Neuronal stem cell (in vitro differentiated cells): ENCODE results near the gene HBP1.
"Not testable (repeated sequence)": the region's sequence is repeated elsewhere in the genome, so short reads cannot be mapped to it uniquely, and the experiment has no call there.

Source experiments
- DNase-seq: peaks from one replicate; pipeline ENCODE4 v3.0.0-alpha.2; 2013; ENCODE audit warnings: low spot score
- H2AFZ ChIP-seq: one replicate; pipeline ENCODE4 v1.6.1; 2013; ENCODE audit warnings: mild to moderate bottlenecking, low read length, inconsistent platforms
- H2AK5ac ChIP-seq: 2 replicates; pipeline ENCODE4 v1.6.1; 2013; ENCODE audit warnings: low read depth, mild to moderate bottlenecking, inconsistent platforms, low read length, moderate library complexity, mixed read lengths
- H2BK120ac ChIP-seq: 2 replicates; pipeline ENCODE4 v1.6.1; 2013; ENCODE audit warnings: low read depth, mild to moderate bottlenecking, inconsistent platforms, low read length, moderate library complexity, mixed read lengths
- H2BK12ac ChIP-seq: one replicate; pipeline ENCODE4 v1.6.1; 2013; ENCODE audit warnings: low read length, inconsistent platforms
- H2BK15ac ChIP-seq: 2 replicates; pipeline ENCODE4 v1.6.1; 2013; ENCODE audit warnings: mild to moderate bottlenecking, low read length, inconsistent platforms, mixed read lengths
- H2BK5ac ChIP-seq: one replicate; pipeline ENCODE4 v1.6.1; 2013; ENCODE audit warnings: inconsistent platforms, mild to moderate bottlenecking, low read length, moderate library complexity
- H3K14ac ChIP-seq: one replicate; pipeline ENCODE4 v1.6.1; 2013; ENCODE audit warnings: low read length, inconsistent platforms
- H3K18ac ChIP-seq: 2 replicates; pipeline ENCODE4 v1.6.1; 2013; ENCODE audit warnings: low read length, inconsistent platforms
- H3K23ac ChIP-seq: 2 replicates; pipeline ENCODE4 v1.6.1; 2013; ENCODE audit warnings: low read depth, mild to moderate bottlenecking, mixed read lengths, low read length, inconsistent platforms; ENCODE audit not compliant: poor library complexity
- H3K27ac ChIP-seq: replicated peaks from 3 replicates; pipeline ENCODE4 v1.5.1; 2013; ENCODE audit warnings: low read length, inconsistent platforms
- H3K27me3 ChIP-seq, 3 experiments: 2 replicates each; pipeline ENCODE4 v1.6.1; 2013; ENCODE audit warnings: low read length in 3 of 3, mild to moderate bottlenecking in 2 of 3, inconsistent platforms in 1 of 3, low read depth in 1 of 3, mixed read lengths in 1 of 3, moderate library complexity in 1 of 3; ENCODE audit not compliant: control insufficient read depth in 3 of 3, insufficient read depth in 3 of 3
- H3K36me3 ChIP-seq, 2 donors: replicated peaks in 1 of 2; 2 replicates each; pipeline ENCODE4 v1.6.1; 2013; ENCODE audit warnings: low read length in 2 of 2; ENCODE audit not compliant: control insufficient read depth in 2 of 2, insufficient read depth in 2 of 2
- H3K4ac ChIP-seq: 2 replicates; pipeline ENCODE4 v1.6.1; 2013; ENCODE audit warnings: inconsistent platforms, mild to moderate bottlenecking, low read length, moderate library complexity
- H3K4me1 ChIP-seq, 2 donors: 1 replicate in 1 of 2; 2 replicates in 1 of 2; pipeline ENCODE4 v1.6.1; 2013; ENCODE audit warnings: low read length in 2 of 2, low read depth in 1 of 2; ENCODE audit not compliant: control insufficient read depth in 2 of 2, insufficient read depth in 1 of 2
- H3K4me2 ChIP-seq: one replicate; pipeline ENCODE4 v1.6.1; 2013; ENCODE audit warnings: mild to moderate bottlenecking, low read length, inconsistent platforms; ENCODE audit not compliant: insufficient read depth, poor library complexity, severe bottlenecking
- H3K4me3 ChIP-seq, 2 donors: 2 replicates each; pipeline ENCODE4 v1.5.1; 2013; ENCODE audit warnings: low read length in 2 of 2, mild to moderate bottlenecking in 2 of 2, inconsistent platforms in 1 of 2, moderate library complexity in 1 of 2
- H3K79me1 ChIP-seq: one replicate; pipeline ENCODE4 v1.6.1; 2013; ENCODE audit warnings: low read depth, mild to moderate bottlenecking, inconsistent platforms, low read length, moderate library complexity
- H3K9ac ChIP-seq: one replicate; pipeline ENCODE4 v1.6.1; 2013; ENCODE audit warnings: mild to moderate bottlenecking, low read depth, low read length, inconsistent platforms; ENCODE audit not compliant: poor library complexity
- H3K9me3 ChIP-seq, 2 donors: replicated peaks in 1 of 2; 2 replicates each; pipeline versions ENCODE3 to v1.6.1; 2013; ENCODE audit warnings: low read length in 2 of 2, mild to moderate bottlenecking in 2 of 2, inconsistent platforms in 1 of 2, low read depth in 1 of 2, mixed read lengths in 1 of 2, moderate library complexity in 1 of 2; ENCODE audit not compliant: control insufficient read depth in 2 of 2, insufficient read depth in 1 of 2
- H4K8ac ChIP-seq: one replicate; pipeline ENCODE4 v1.6.1; 2013; ENCODE audit warnings: low read depth, mild to moderate bottlenecking, inconsistent platforms, low read length, moderate library complexity
- H4K91ac ChIP-seq: one replicate; pipeline ENCODE4 v1.6.1; 2013; ENCODE audit warnings: low read length, low read depth, mild to moderate bottlenecking, inconsistent platforms; ENCODE audit not compliant: poor library complexity
- WGBS, 2 donors: extraction: QIAGEN DNeasy Blood & Tissue Kit; methylation state at CpG; one replicate each; pipeline ENCODE4 v1.1.7; 2013; ENCODE audit warnings: missing lambda C conversion rate in 2 of 2, mixed read lengths in 1 of 2; ENCODE audit not compliant: insufficient read length in 2 of 2, insufficient replicate concordance in 1 of 2; ENCODE audit errors: extremely low coverage in 2 of 2; 5-methylcytosine and 5-hydroxymethylcytosine counted together

Gene HBP1

GRCh38 chr7:107155726-107156125, 13.1 kb upstream of the HBP1 start:
- H2BK12ac ChIP-seq, H3K79me1 ChIP-seq, H4K8ac ChIP-seq, H2AFZ ChIP-seq, H3K18ac ChIP-seq, DNase-seq, H2BK5ac ChIP-seq, H2BK15ac ChIP-seq, H3K4me1 ChIP-seq, H4K91ac ChIP-seq, H3K4me3 ChIP-seq, H2AK5ac ChIP-seq, H2BK120ac ChIP-seq, H3K14ac ChIP-seq, H3K4ac ChIP-seq, H3K9me3 ChIP-seq, H3K27ac ChIP-seq, H3K27me3 ChIP-seq, H3K4me2 ChIP-seq, H3K9ac ChIP-seq, H3K23ac ChIP-seq, H3K36me3 ChIP-seq: not testable (repeated sequence)
- WGBS, 2 donors: no CpG with 5 or more reads among the region's 3 CpGs

- Histone ChIP-seq H2BK120ac (no peak overlapping the region), H2BK5ac (no peak overlapping the region), H4K8ac (no peak overlapping the region), H3K9me3 (no peaks in the 10 kb centered on the region), H3K4me3 (no peak overlapping the region), H3K36me3 (peaks cover 2 to 3% of the 10 kb centered on the region in 2 donors), H2BK15ac (no peak overlapping the region), H3K23ac (no peak overlapping the region), H3K4me1 (no peaks in the 10 kb centered on the region), H2BK12ac (no peak overlapping the region), H3K18ac (no peak overlapping the region), H3K4ac (no peak overlapping the region), H4K91ac (no peak overlapping the region), H2AK5ac (no peak overlapping the region), H2AFZ (no peak overlapping the region), H3K27ac (no peak overlapping the region), H3K9ac (no peak overlapping the region), H3K79me1 (no peaks in the 10 kb centered on the region), H3K4me2 (no peak overlapping the region), H3K14ac (no peak overlapping the region), H3K27me3 (no peaks in the 10 kb centered on the region)
- no peak for DNase-seq
- WGBS, 2 donors: no CpG with 5 or more reads among the region's 7 CpGs
Observed at GRCh38 chr7:107157091-107157490, 11.7 kb upstream of the HBP1 start.

- Histone ChIP-seq H2BK12ac (no peak overlapping the region), H3K4me2 (no peak overlapping the region), H4K8ac (no peak overlapping the region), H3K27me3 (no peaks in the 10 kb centered on the region), H3K18ac (no peak overlapping the region), H3K4me3 (no peak overlapping the region), H2BK5ac (no peak overlapping the region), H3K27ac (no peak overlapping the region), H2AFZ (no peak overlapping the region), H2BK15ac (no peak overlapping the region), H2AK5ac (no peak overlapping the region), H2BK120ac (no peak overlapping the region), H3K9me3 (no peaks in the 10 kb centered on the region), H3K36me3 (peaks cover 2 to 3% of the 10 kb centered on the region in 2 donors), H3K79me1 (no peaks in the 10 kb centered on the region), H3K4me1 (no peaks in the 10 kb centered on the region), H3K4ac (no peak overlapping the region), H3K23ac (no peak overlapping the region), H4K91ac (no peak overlapping the region), H3K9ac (no peak overlapping the region), H3K14ac (no peak overlapping the region)
- 100% methylated on average over 1 of the region's 2 CpGs; no CpG with 5 or more reads in 1 of the 2 donors for WGBS, 2 donors
- no peak for DNase-seq
Observed at GRCh38 chr7:107158028-107158427, 10.8 kb upstream of the HBP1 start.

- no peak overlapping the region for H2AK5ac ChIP-seq
- H3K27me3 ChIP-seq: no peaks in the 10 kb centered on the region
- WGBS, 2 donors: no CpG with 5 or more reads among the region's 2 CpGs
- no peaks in the 10 kb centered on the region for H3K79me1 ChIP-seq
- no peak overlapping the region for H2BK15ac ChIP-seq
- no peaks in the 10 kb centered on the region for H3K4me1 ChIP-seq
- H3K14ac ChIP-seq: no peak overlapping the region
- H3K9ac ChIP-seq: no peak overlapping the region
- H2BK120ac ChIP-seq: no peak overlapping the region
- no peak overlapping the region for H3K18ac ChIP-seq
- no peaks in the 10 kb centered on the region for H3K9me3 ChIP-seq
- no peak overlapping the region for H2AFZ ChIP-seq
- no peak overlapping the region for H3K4me3 ChIP-seq
- no peak overlapping the region for H3K23ac ChIP-seq
- H3K4me2 ChIP-seq: no peak overlapping the region
- H3K4ac ChIP-seq: no peak overlapping the region
- peaks cover 0 to 3% of the 10 kb centered on the region in 2 donors for H3K36me3 ChIP-seq
- no peak overlapping the region for H4K91ac ChIP-seq
- H4K8ac ChIP-seq: no peak overlapping the region
- no peak for DNase-seq
- no peak overlapping the region for H2BK5ac ChIP-seq
- no peak overlapping the region for H2BK12ac ChIP-seq
- no peak overlapping the region for H3K27ac ChIP-seq
Observed at GRCh38 chr7:107160389-107160788, 8.4 kb upstream of the HBP1 start.
